HCT116 (cell line): ENCODE measurements around the gene PDCL2.

Source experiments
- CTCF ChIP-seq, 3 experiments: fragments of 200-600 bp in 1 of 3; sonication (generic) in 1 of 3; IDR thresholded peaks in 2 of 3; conservative IDR thresholded peaks in 1 of 3; 2 replicates each; pipeline ENCODE4 v1.5.1; 2012 to 2017; ENCODE audit warnings: low read depth in 2 of 3, low read length in 2 of 3, antibody characterized with exemption in 1 of 3, borderline replicate concordance in 1 of 3, control low read depth in 1 of 3, mild to moderate bottlenecking in 1 of 3, mixed read lengths in 1 of 3, mixed run types in 1 of 3, moderate library complexity in 1 of 3; ENCODE audit not compliant: insufficient read depth in 1 of 3
- EZH2 ChIP-seq: fragments of 200-600 bp; sonication (generic); IDR thresholded peaks from 2 replicates; pipeline ENCODE4 v1.6.1; 2017; ENCODE audit warnings: antibody characterized with exemption, mixed run types
- POLR2A ChIP-seq: IDR thresholded peaks from 2 replicates; pipeline ENCODE4 v1.7.0; 2011; ENCODE audit warnings: borderline replicate concordance; ENCODE audit not compliant: insufficient read depth, insufficient read length; ENCODE audit errors: extremely low read depth
- POLR2AphosphoS5 ChIP-seq: IDR thresholded peaks from 2 replicates; pipeline ENCODE4 v1.6.1; 2011; ENCODE audit warnings: mild to moderate bottlenecking, low read depth, low read length, moderate library complexity
- RAD21 ChIP-seq: IDR thresholded peaks from 2 replicates; pipeline ENCODE4 v1.6.1; 2012; ENCODE audit warnings: low read depth, mild to moderate bottlenecking
- REST ChIP-seq: IDR thresholded peaks from 2 replicates; pipeline ENCODE4 v1.6.1; 2012; ENCODE audit warnings: low read depth
- ZBTB33 ChIP-seq: IDR thresholded peaks from 2 replicates; pipeline ENCODE4 v1.6.1; 2011; ENCODE audit warnings: mild to moderate bottlenecking, low read length, moderate library complexity; ENCODE audit not compliant: insufficient replicate concordance; ENCODE audit errors: extremely low read depth

GRCh38 chr4:55534306-55534705, 57.7 kb downstream of the PDCL2 start:
- TF ChIP-seq CTCF (IDR thresholded peaks at IDR 0.05 in 2 of 3, conservative IDR thresholded peaks at IDR 0.05 in 1 of 3; ENCODE audit: borderline replicate concordance in 1 of 3, insufficient read depth in 1 of 3, low read depth in 2 of 3, low read length in 2 of 3) (no peak), POLR2AphosphoS5 (no peak), ZBTB33 (no peak), REST (no peak), POLR2A (no peak), EZH2 (no peak), RAD21 (no peak)
